Measurements from ENCODE around the gene TSC22D2. TPM values are rescaled to one million over a fixed set of nuclear protein-coding genes. Genes with fewer than 3 reads are reported as not detected.

TSC22D2 gene
- total RNA-seq, 1 donor = 13.4 TPM

- Histone ChIP-seq H3K4me3 (ENCODE audit: insufficient read depth, low read length) (peak overlapping the region; percentile 75), H4K20me1 (ENCODE audit: insufficient read depth, low read length) (no peaks in the 10 kb centered on the region), H3K9me3 (ENCODE audit: low read depth, low read length) (no peaks in the 10 kb centered on the region), H3K27me3 (ENCODE audit: insufficient read depth, low read length) (no peaks in the 10 kb centered on the region), H3K79me2 (ENCODE audit: insufficient read depth, low read length) (peaks cover 9% of the 10 kb centered on the region), H3K4me2 (ENCODE audit: insufficient read depth, low read length) (peak overlapping the region; percentile 99), H2AFZ (ENCODE audit: low read length) (peak overlapping the region; percentile 79), H3K36me3 (ENCODE audit: insufficient read depth, low read length) (no peaks in the 10 kb centered on the region), H3K27ac (ENCODE audit: low read depth, low read length) (peak overlapping the region; percentile 97), H3K4me1 (ENCODE audit: insufficient read depth, low read length) (peaks cover 46% of the 10 kb centered on the region)
- peak; percentile 15 for TF ChIP-seq CTCF (IDR thresholded peaks at IDR 0.05; ENCODE audit: extremely low read depth, low read depth, low read length)
- peak; percentile 86 for DNase-seq (ENCODE audit: insufficient read length, low spot score, missing footprints)
These were observed 37.9 kb upstream of the TSC22D2 start for GRCh38 chr3:150370122-150370602.

- H2AFZ ChIP-seq (ENCODE audit: low read length) = no peak overlapping the region
- peaks cover 9% of the 10 kb centered on the region for H3K79me2 ChIP-seq (ENCODE audit: insufficient read depth, low read length)
- H3K4me1 ChIP-seq (ENCODE audit: insufficient read depth, low read length) = peaks cover 40% of the 10 kb centered on the region
- H3K4me2 ChIP-seq (ENCODE audit: insufficient read depth, low read length) = peak overlapping the region; percentile 99
- no peaks in the 10 kb centered on the region for H3K36me3 ChIP-seq (ENCODE audit: insufficient read depth, low read length)
- H3K4me3 ChIP-seq (ENCODE audit: insufficient read depth, low read length) = peak overlapping the region; percentile 75
- no peaks in the 10 kb centered on the region for H3K27me3 ChIP-seq (ENCODE audit: insufficient read depth, low read length)
- H3K27ac ChIP-seq (ENCODE audit: low read depth, low read length) = peak overlapping the region; percentile 97
- DNase-seq (ENCODE audit: insufficient read length, low spot score, missing footprints) = no peak
- no peaks in the 10 kb centered on the region for H3K9me3 ChIP-seq (ENCODE audit: low read depth, low read length)
- no peak for TF ChIP-seq CTCF (IDR thresholded peaks at IDR 0.05; ENCODE audit: extremely low read depth, low read depth, low read length)
- H4K20me1 ChIP-seq (ENCODE audit: insufficient read depth, low read length) = no peaks in the 10 kb centered on the region
These were observed 37.1 kb upstream of the TSC22D2 start for GRCh38 chr3:150370999-150371398.

- peak overlapping the region; percentile 97 for H3K27ac ChIP-seq (ENCODE audit: low read depth, low read length)
- peak overlapping the region; percentile 49 for H2AFZ ChIP-seq (ENCODE audit: low read length)
- no peaks in the 10 kb centered on the region for H4K20me1 ChIP-seq (ENCODE audit: insufficient read depth, low read length)
- no peaks in the 10 kb centered on the region for H3K36me3 ChIP-seq (ENCODE audit: insufficient read depth, low read length)
- peaks cover 9% of the 10 kb centered on the region for H3K79me2 ChIP-seq (ENCODE audit: insufficient read depth, low read length)
- no peaks in the 10 kb centered on the region for H3K9me3 ChIP-seq (ENCODE audit: low read depth, low read length)
- H3K27me3 ChIP-seq (ENCODE audit: insufficient read depth, low read length) = no peaks in the 10 kb centered on the region
- no peak for TF ChIP-seq CTCF (IDR thresholded peaks at IDR 0.05; ENCODE audit: extremely low read depth, low read depth, low read length)
- DNase-seq (ENCODE audit: insufficient read length, low spot score, missing footprints) = peak; percentile 51
- peaks cover 46% of the 10 kb centered on the region for H3K4me1 ChIP-seq (ENCODE audit: insufficient read depth, low read length)
- H3K4me3 ChIP-seq (ENCODE audit: insufficient read depth, low read length) = peak overlapping the region; percentile 75
- peak overlapping the region; percentile 99 for H3K4me2 ChIP-seq (ENCODE audit: insufficient read depth, low read length)
These were observed 36.3 kb upstream of the TSC22D2 start for GRCh38 chr3:150371741-150372254.

- Histone ChIP-seq H3K4me2 (ENCODE audit: insufficient read depth, low read length) (peak overlapping the region; percentile 99), H3K36me3 (ENCODE audit: insufficient read depth, low read length) (no peaks in the 10 kb centered on the region), H3K4me3 (ENCODE audit: insufficient read depth, low read length) (no peak overlapping the region), H2AFZ (ENCODE audit: low read length) (no peak overlapping the region), H3K27ac (ENCODE audit: low read depth, low read length) (peak overlapping the region; percentile 97), H3K27me3 (ENCODE audit: insufficient read depth, low read length) (no peaks in the 10 kb centered on the region), H3K4me1 (ENCODE audit: insufficient read depth, low read length) (peaks cover 46% of the 10 kb centered on the region), H4K20me1 (ENCODE audit: insufficient read depth, low read length) (no peaks in the 10 kb centered on the region), H3K9me3 (ENCODE audit: low read depth, low read length) (no peaks in the 10 kb centered on the region), H3K79me2 (ENCODE audit: insufficient read depth, low read length) (peaks cover 9% of the 10 kb centered on the region)
- no peak for TF ChIP-seq CTCF (IDR thresholded peaks at IDR 0.05; ENCODE audit: extremely low read depth, low read depth, low read length)
- no peak for DNase-seq (ENCODE audit: insufficient read length, low spot score, missing footprints)
These were observed 35.8 kb upstream of the TSC22D2 start for GRCh38 chr3:150372320-150372719.

All from osteoblast (primary cell).